ENCODE data around the gene CDC25B. TPM values are rescaled to one million over a fixed set of nuclear protein-coding genes. Genes with fewer than 3 reads are reported as not detected.
"Not testable (repeated sequence)": the region's sequence is repeated elsewhere in the genome, so short reads cannot be mapped to it uniquely, and the experiment has no call there.

The CDC25B gene
- total and polyA plus RNA-seq, 4 donors = 4.4 to 12.9 (median 9.2) TPM

DNA sequence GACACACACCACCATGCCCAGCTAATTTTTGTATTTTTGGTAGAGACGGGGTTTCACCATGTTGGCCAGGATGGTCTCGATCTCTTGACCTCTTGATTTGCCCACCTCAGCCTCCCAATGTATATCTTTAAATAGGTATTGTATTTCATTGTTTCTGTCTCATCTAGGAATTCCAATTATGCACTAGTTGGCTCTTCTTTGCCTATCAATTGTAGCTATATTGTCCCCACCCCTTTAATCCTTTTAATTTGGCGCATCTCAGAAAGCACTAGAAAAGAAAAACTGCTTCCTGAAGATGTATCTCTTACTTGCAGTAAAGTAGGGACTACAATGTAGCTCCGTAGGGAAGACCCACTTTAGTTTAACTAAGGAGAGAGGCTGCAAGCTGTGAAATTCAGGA, 40.0 kb downstream of the CDC25B start:
- no peak overlapping the region for H3K4me3 ChIP-seq (ENCODE audit: low read depth in 1 of 3, low read length in 3 of 3)
- H3K9ac ChIP-seq (ENCODE audit: low read depth in 1 of 2, low read length in 2 of 2) = no peak overlapping the region
- no peak overlapping the region for H3K27ac ChIP-seq (ENCODE audit: low read depth in 1 of 2, low read length in 2 of 2)
- H3K36me3 ChIP-seq (ENCODE audit: control insufficient read depth in 4 of 4, insufficient read depth in 3 of 4, low read depth in 1 of 4, low read length in 3 of 4) = peaks cover 0 to 5% (median 2%) of the 10 kb centered on the region in 4 donors
- H3K27me3 ChIP-seq (ENCODE audit: control insufficient read depth in 4 of 4, insufficient read depth in 4 of 4, low read length in 3 of 4) = no peaks in the 10 kb centered on the region
- DNase-seq (ENCODE audit: low spot score) = no peak
- no peaks in the 10 kb centered on the region for H3K4me1 ChIP-seq (ENCODE audit: control insufficient read depth in 4 of 4, insufficient read depth in 4 of 4, low read length in 3 of 4)
- no peaks in the 10 kb centered on the region for H3K9me3 ChIP-seq (ENCODE audit: control insufficient read depth in 4 of 4, low read length in 3 of 4)
- TF ChIP-seq, protein P1, sequence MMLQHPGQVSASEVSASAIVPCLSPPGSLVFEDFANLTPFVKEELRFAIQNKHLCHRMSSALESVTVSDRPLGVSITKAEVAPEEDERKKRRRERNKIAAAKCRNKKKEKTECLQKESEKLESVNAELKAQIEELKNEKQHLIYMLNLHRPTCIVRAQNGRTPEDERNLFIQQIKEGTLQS (IDR thresholded peaks at IDR 0.05) = no peak
- TF ChIP-seq SP1 (IDR thresholded peaks at IDR 0.05) = no peak
- TF ChIP-seq, protein P2, sequence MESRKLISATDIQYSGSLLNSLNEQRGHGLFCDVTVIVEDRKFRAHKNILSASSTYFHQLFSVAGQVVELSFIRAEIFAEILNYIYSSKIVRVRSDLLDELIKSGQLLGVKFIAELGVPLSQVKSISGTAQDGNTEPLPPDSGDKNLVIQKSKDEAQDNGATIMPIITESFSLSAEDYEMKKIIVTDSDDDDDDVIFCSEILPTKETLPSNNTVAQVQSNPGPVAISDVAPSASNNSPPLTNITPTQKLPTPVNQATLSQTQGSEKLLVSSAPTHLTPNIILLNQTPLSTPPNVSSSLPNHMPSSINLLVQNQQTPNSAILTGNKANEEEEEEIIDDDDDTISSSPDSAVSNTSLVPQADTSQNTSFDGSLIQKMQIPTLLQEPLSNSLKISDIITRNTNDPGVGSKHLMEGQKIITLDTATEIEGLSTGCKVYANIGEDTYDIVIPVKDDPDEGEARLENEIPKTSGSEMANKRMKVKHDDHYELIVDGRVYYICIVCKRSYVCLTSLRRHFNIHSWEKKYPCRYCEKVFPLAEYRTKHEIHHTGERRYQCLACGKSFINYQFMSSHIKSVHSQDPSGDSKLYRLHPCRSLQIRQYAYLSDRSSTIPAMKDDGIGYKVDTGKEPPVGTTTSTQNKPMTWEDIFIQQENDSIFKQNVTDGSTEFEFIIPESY (IDR thresholded peaks at IDR 0.05) = no peak
- no peak for TF ChIP-seq FOXA2 (IDR thresholded peaks at IDR 0.05)
- no peak for TF ChIP-seq HNF4G (IDR thresholded peaks at IDR 0.05)
- TF ChIP-seq, protein P3, sequence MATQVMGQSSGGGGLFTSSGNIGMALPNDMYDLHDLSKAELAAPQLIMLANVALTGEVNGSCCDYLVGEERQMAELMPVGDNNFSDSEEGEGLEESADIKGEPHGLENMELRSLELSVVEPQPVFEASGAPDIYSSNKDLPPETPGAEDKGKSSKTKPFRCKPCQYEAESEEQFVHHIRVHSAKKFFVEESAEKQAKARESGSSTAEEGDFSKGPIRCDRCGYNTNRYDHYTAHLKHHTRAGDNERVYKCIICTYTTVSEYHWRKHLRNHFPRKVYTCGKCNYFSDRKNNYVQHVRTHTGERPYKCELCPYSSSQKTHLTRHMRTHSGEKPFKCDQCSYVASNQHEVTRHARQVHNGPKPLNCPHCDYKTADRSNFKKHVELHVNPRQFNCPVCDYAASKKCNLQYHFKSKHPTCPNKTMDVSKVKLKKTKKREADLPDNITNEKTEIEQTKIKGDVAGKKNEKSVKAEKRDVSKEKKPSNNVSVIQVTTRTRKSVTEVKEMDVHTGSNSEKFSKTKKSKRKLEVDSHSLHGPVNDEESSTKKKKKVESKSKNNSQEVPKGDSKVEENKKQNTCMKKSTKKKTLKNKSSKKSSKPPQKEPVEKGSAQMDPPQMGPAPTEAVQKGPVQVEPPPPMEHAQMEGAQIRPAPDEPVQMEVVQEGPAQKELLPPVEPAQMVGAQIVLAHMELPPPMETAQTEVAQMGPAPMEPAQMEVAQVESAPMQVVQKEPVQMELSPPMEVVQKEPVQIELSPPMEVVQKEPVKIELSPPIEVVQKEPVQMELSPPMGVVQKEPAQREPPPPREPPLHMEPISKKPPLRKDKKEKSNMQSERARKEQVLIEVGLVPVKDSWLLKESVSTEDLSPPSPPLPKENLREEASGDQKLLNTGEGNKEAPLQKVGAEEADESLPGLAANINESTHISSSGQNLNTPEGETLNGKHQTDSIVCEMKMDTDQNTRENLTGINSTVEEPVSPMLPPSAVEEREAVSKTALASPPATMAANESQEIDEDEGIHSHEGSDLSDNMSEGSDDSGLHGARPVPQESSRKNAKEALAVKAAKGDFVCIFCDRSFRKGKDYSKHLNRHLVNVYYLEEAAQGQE (IDR thresholded peaks at IDR 0.05) = no peak
- no peak for TF ChIP-seq FOXA1 (IDR thresholded peaks at IDR 0.05)
- no peak for TF ChIP-seq NR2F2 (IDR thresholded peaks at IDR 0.05)
- no peak for TF ChIP-seq EGR1 (IDR thresholded peaks at IDR 0.05; ENCODE audit: low read depth in 2 of 2)
- TF ChIP-seq RXRA (IDR thresholded peaks at IDR 0.05) = no peak
- no peak for TF ChIP-seq JUND (IDR thresholded peaks at IDR 0.05)
- TF ChIP-seq HNF4A (conservative IDR thresholded peaks at IDR 0.05) = no peak
- TF ChIP-seq GABPA (IDR thresholded peaks at IDR 0.05 in 1 of 2, conservative IDR thresholded peaks at IDR 0.05 in 1 of 2) = no peak
- no peak for TF ChIP-seq TAF1 (conservative IDR thresholded peaks at IDR 0.05)
- 97% methylated on average over 4 of the region's 4 CpGs for WGBS

DNA sequence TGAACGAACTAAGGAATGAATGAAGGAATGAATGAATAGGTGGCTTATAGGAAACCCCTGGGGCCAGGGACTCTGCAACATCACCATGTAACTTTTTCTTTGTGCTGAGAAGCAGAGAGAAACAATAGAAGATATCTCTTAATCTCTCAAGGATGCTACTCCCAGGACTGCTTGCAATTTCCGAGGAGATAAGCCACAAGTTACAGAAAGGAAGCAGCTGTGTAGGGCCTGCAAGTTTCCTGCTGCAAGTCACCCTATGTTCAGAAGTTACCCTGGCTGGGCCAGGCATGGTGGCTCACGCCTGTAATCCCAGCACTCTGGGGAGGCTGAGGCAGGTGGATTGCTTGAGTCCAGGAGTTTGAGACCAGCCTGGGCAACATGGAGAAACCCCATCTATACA, 43.2 kb downstream of the CDC25B start:
- peaks cover 0 to 5% (median 2%) of the 10 kb centered on the region in 4 donors for H3K36me3 ChIP-seq (ENCODE audit: control insufficient read depth in 4 of 4, insufficient read depth in 3 of 4, low read depth in 1 of 4, low read length in 3 of 4)
- no peaks in the 10 kb centered on the region for H3K9me3 ChIP-seq (ENCODE audit: control insufficient read depth in 4 of 4, low read length in 3 of 4)
- no peak overlapping the region for H3K9ac ChIP-seq (ENCODE audit: low read depth in 1 of 2, low read length in 2 of 2)
- no peaks in the 10 kb centered on the region for H3K27me3 ChIP-seq (ENCODE audit: control insufficient read depth in 4 of 4, insufficient read depth in 4 of 4, low read length in 3 of 4)
- 72% methylated on average over 3 of the region's 3 CpGs for WGBS
- DNase-seq (ENCODE audit: low spot score) = no peak
- H3K4me3 ChIP-seq (ENCODE audit: low read depth in 1 of 3, low read length in 3 of 3) = no peak overlapping the region
- no peak overlapping the region for H3K27ac ChIP-seq (ENCODE audit: low read depth in 1 of 2, low read length in 2 of 2)
- H3K4me1 ChIP-seq (ENCODE audit: control insufficient read depth in 4 of 4, insufficient read depth in 4 of 4, low read length in 3 of 4) = no peaks in the 10 kb centered on the region
- peak; percentile 45 for TF ChIP-seq NR2F2 (IDR thresholded peaks at IDR 0.05)
- TF ChIP-seq RAD21 (IDR thresholded peaks at IDR 0.05) = no peak
- TF ChIP-seq SP1 (IDR thresholded peaks at IDR 0.05) = peak; percentile 22

DNA sequence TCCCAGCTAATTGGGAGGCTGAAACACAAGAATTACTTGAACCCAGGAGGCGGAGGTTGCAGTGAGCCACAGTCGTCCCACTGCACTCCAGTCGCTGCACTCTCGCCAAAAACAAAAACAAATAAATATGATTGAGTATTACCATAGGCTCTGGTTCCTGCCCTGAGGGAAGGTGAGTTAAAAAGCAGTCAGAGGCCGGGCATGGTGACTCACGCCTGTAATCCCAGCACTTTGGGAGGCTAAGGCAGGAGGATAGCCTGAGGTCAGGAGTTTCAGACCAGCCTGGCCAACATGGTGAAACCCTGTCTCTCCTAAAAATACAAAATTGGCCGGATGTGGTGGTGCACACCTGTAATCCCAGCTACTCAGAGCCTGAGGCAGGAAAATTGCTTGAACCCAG, 44.1 kb downstream of the CDC25B start:
- not testable (repeated sequence) for H3K4me1 ChIP-seq (ENCODE audit: control insufficient read depth in 4 of 4, insufficient read depth in 4 of 4, low read length in 3 of 4); H3K9me3 ChIP-seq (ENCODE audit: control insufficient read depth in 4 of 4, low read length in 3 of 4); H3K27me3 ChIP-seq (ENCODE audit: control insufficient read depth in 4 of 4, insufficient read depth in 4 of 4, low read length in 3 of 4); H3K27ac ChIP-seq (ENCODE audit: low read depth in 1 of 2, low read length in 2 of 2); H3K4me3 ChIP-seq (ENCODE audit: low read depth in 1 of 3, low read length in 3 of 3); DNase-seq (ENCODE audit: low spot score); H3K9ac ChIP-seq (ENCODE audit: low read depth in 1 of 2, low read length in 2 of 2); H3K36me3 ChIP-seq (ENCODE audit: control insufficient read depth in 4 of 4, insufficient read depth in 3 of 4, low read depth in 1 of 4, low read length in 3 of 4)
- 95% methylated on average over 7 of the region's 7 CpGs for WGBS
